ENCODE results near the gene PRF1. TPM values are rescaled to one million over a fixed set of nuclear protein-coding genes. Genes with fewer than 3 reads are reported as not detected.

PRF1 gene
- total RNA-seq, 4 donors from 2014 or later = 0.26 to 7.3 (median 6.5) TPM

DNA sequence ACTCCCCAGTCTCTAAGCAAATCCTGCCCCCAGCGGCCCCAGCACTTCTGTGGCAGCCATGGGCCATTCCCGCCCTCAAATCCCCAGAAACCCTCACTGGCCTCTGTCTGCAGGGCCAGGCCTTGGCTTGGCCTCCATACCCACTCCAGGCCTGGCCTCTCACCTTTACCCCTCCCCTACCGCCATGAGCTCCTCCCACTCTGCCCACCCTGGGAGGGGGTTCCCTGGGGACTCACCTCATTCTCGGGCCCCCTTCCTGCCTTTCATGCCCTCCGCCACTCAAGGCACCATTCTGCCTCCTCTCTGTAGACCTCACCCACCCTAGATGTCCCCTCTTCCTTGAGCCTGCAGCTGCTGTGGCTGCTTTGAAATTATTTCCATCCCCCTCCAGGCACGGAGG, 41.0 kb downstream of the PRF1 start:
- Histone ChIP-seq H3K36me3 (no peaks in the 10 kb centered on the region), H3K4me3 (no peak overlapping the region), H3K27ac (no peak overlapping the region), H3K9me3 (no peaks in the 10 kb centered on the region), H3K4me1 (peaks cover 11 to 30% (median 18%) of the 10 kb centered on the region in 3 donors), H3K27me3 (no peaks in the 10 kb centered on the region)
- TF ChIP-seq CTCF (IDR thresholded peaks at IDR 0.05) = no peak
- no peak for TF ChIP-seq POLR2A (IDR thresholded peaks at IDR 0.05)
- WGBS, 2 donors = 86 to 88% methylated on average over 6 of the region's 6 CpGs
- intact Hi-C loops (cut with DNase I) = no loop called here
- no peak for DNase-seq

GRCh38 chr10:70561070-70561469, 41.5 kb downstream of the PRF1 start:
- no peak for DNase-seq
- 51 to 62% methylated on average over 7 to 9 of the region's 10 CpGs for WGBS, 2 donors
- intact Hi-C loops (cut with DNase I) = no loop called here
- Histone ChIP-seq H3K27me3 (no peaks in the 10 kb centered on the region), H3K36me3 (no peaks in the 10 kb centered on the region), H3K4me3 (no peak overlapping the region), H3K27ac (no peak overlapping the region), H3K4me1 (peaks cover 11 to 30% (median 18%) of the 10 kb centered on the region in 3 donors), H3K9me3 (no peaks in the 10 kb centered on the region)
- TF ChIP-seq POLR2A (IDR thresholded peaks at IDR 0.05) (no peak), CTCF (IDR thresholded peaks at IDR 0.05) (no peak)

GRCh38 chr10:70560511-70560941, 42.0 kb downstream of the PRF1 start:
- WGBS, 2 donors = 61 to 85% methylated on average over 7 to 8 of the region's 14 CpGs
- Histone ChIP-seq H3K4me3 (no peak overlapping the region), H3K27ac (no peak overlapping the region), H3K27me3 (no peaks in the 10 kb centered on the region), H3K36me3 (no peaks in the 10 kb centered on the region), H3K9me3 (no peaks in the 10 kb centered on the region), H3K4me1 (peaks cover 11 to 30% (median 18%) of the 10 kb centered on the region in 3 donors)
- no peak for TF ChIP-seq POLR2A (IDR thresholded peaks at IDR 0.05)
- no peak for TF ChIP-seq CTCF (IDR thresholded peaks at IDR 0.05)
- intact Hi-C loops (cut with DNase I) = no loop called here
- DNase-seq = no peak

DNA sequence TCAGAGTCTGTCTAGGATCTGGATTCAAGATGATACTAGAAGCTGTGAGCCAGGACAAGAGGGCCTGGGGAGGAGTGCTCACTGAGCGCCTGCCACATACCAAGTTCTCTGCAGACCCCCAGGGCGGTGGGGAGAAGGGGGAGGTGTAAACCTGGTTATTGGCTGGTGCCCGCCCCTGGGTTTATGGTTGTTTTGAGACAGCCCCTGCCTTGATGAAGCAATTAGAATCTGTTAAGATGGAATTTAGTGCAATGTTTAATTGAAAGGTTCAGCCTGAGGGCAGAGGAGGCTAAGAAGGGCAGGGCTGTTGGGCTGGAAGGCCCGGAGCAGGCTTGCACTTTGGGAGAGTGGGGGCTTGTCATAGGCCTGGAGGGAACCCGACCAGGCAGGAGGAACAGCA, 42.7 kb downstream of the PRF1 start:
- no peaks in the 10 kb centered on the region for H3K9me3 ChIP-seq
- no peaks in the 10 kb centered on the region for H3K27me3 ChIP-seq
- H3K27ac ChIP-seq = no peak overlapping the region
- no peaks in the 10 kb centered on the region for H3K36me3 ChIP-seq
- TF ChIP-seq CTCF (IDR thresholded peaks at IDR 0.05) = no peak
- no peak for TF ChIP-seq POLR2A (IDR thresholded peaks at IDR 0.05)
- H3K4me3 ChIP-seq = no peak overlapping the region
- intact Hi-C loops (cut with DNase I) = no loop called here
- no peak for DNase-seq
- 70 to 93% methylated on average over 2 to 3 of the region's 5 CpGs for WGBS, 2 donors
- H3K4me1 ChIP-seq = peaks cover 11 to 30% (median 18%) of the 10 kb centered on the region in 3 donors

DNA sequence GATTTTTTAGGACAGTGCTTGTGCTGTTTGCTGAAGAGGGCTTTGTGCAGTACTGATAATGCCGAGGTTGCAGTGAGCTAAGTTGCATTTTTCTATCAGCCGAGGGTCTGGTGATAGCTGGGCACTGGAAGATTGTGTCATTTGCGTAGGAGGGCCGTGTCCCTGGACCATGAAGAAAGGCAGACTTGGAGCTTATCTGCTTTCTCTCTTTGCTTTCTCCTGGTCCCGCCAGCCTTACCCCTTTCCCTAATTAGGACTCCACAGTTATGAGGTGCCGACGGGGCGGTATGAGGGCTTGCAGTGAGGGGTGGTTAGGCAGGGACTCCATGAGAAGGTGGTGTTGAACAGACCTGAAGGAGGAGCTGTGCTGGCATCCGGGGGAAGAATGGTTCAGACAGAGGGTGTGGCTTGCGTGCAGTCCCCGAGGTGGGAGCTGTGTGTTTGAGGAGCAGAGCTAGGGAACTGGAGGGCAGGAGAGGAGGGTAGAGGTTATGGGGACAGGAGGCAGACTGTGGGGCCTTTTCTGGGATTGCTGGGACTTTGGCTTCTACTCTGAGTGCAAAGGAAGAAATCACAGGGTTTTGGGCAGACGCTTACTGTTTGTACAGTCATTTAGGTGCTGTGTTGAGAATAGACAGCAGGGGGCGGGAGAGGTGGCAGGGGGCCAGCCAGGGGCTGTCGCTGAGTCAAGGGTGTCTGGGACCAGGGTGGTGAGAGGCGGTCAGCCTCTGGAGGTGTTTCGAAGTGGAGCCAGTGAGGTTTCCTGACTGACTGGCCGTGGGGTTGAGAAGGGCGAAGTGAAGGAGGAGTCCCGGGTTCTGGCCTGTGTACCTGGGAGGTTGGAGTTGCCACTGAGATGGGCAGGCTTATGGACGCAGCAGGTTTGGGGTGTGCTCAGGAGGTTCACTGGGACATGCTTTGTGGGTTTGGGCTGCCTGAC, 43.4 kb downstream of the PRF1 start:
- H3K27me3 ChIP-seq = no peaks in the 10 kb centered on the region
- peaks cover 11 to 30% (median 18%) of the 10 kb centered on the region in 3 donors for H3K4me1 ChIP-seq
- TF ChIP-seq POLR2A (IDR thresholded peaks at IDR 0.05) (no peak), CTCF (IDR thresholded peaks at IDR 0.05) (peak in 5 of 6 experiments; percentile 45 to 67 (median 59))
- no peak overlapping the region for H3K27ac ChIP-seq
- WGBS, 2 donors = 41 to 48% methylated on average over 13 to 19 of the region's 20 CpGs
- H3K36me3 ChIP-seq = no peaks in the 10 kb centered on the region
- DNase-seq = no peak
- H3K9me3 ChIP-seq = no peaks in the 10 kb centered on the region
- intact Hi-C loops (cut with DNase I) = no loop called here
- H3K4me3 ChIP-seq = peak overlapping the region in 2 of 4 donors; percentile 7 to 51

Data from esophagus squamous epithelium (tissue), 5 donors.